ENCODE results near the gene DYDC1.

DNA sequence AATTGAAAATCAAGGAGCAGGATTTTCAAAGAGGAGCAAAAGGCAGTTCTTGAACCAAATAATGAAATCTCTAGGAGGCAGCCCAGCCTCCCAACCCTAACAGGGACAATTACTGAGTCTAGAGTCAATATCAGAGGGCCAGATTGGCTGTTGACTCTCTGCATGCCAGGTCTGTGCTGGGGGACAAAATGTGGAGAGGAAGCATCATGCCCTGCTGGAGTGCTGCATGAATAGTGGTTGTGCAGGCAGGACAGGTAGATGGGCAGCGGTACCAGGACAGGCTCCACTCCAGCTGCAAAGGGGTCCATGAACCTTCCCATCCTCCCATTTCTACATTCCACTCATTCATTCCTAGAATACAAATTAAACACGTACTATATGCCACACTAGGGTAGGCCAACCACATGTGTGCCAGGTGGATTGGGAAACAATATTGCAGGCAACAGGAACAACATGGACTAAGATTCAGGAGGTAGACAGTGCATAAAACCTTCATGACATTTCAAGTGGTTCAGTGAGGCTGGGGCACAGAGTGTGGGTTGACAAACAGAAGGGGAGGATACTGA, 36.7 kb downstream of the DYDC1 start:
- no peak for TF ChIP-seq CTCF (conservative IDR thresholded peaks at IDR 0.05; ENCODE audit: low read depth in 2 of 2)
- no peak for TF ChIP-seq POLR2AphosphoS5 (IDR thresholded peaks at IDR 0.05; ENCODE audit: low read depth)
- no peak for TF ChIP-seq EZH2 (IDR thresholded peaks at IDR 0.05; ENCODE audit: low read depth, unreplicated experiment)
- TF ChIP-seq EZH2phosphoT487 (IDR thresholded peaks at IDR 0.05; ENCODE audit: unreplicated experiment), result no peak

Data from GM23338 (cell line).